Adrenal gland (tissue), 12 donors: ENCODE measurements around the gene ZNF385A. TPM values are rescaled to one million over a fixed set of nuclear protein-coding genes. Genes with fewer than 3 reads are reported as not detected.

Experiments
- DNase-seq, 7 donors: peaks; one replicate each; pipeline ENCODE4 v3.0.0-alpha.2; 2019 to 2020
- H3K27ac ChIP-seq, 5 donors: fragments of 200-600 bp; sonication (generic) in 4 of 5; 1 replicate in 3 of 5; 2 replicates in 2 of 5; pipeline versions ENCODE4 v1.5.1 to v1.8.0; 2016 to 2020; ENCODE audit warnings: mild to moderate bottlenecking in 1 of 5
- H3K27me3 ChIP-seq: fragments of 200-600 bp; 2 replicates; pipeline ENCODE4 v1.8.0; 2021
- H3K36me3 ChIP-seq, 2 donors: fragments of 200-600 bp; replicated peaks in 1 of 2; 1 replicate in 1 of 2; 2 replicates in 1 of 2; pipeline versions ENCODE4 v1.5.1 to v1.8.0; 2018 to 2022
- H3K4me1 ChIP-seq, 2 donors: fragments of 200-600 bp; replicated peaks in 1 of 2; 1 replicate in 1 of 2; 2 replicates in 1 of 2; pipeline versions ENCODE4 v1.5.1 to v1.8.0; 2018 to 2021
- H3K4me3 ChIP-seq, 4 donors: fragments of 200-600 bp; sonication (generic) in 3 of 4; one replicate each; pipeline ENCODE4 v1.5.1; 2016 to 2018
- H3K9me3 ChIP-seq, 3 donors: fragments of 200-600 bp; sonication (generic) in 1 of 3; replicated peaks in 1 of 3; 1 replicate in 2 of 3; 2 replicates in 1 of 3; pipeline versions ENCODE4 v1.5.1 to v1.8.0; 2016 to 2021
- POLR2A ChIP-seq, 2 donors: fragments of 450-650 bp; IDR thresholded peaks; one replicate each; pipeline ENCODE4 v1.6.1; 2017; ENCODE audit warnings: antibody characterized with exemption in 2 of 2, mild to moderate bottlenecking in 2 of 2, moderate library complexity in 1 of 2
- WGBS, 4 donors: extraction: QIAGEN DNeasy Blood & Tissue Kit in 2 of 4; methylation state at CpG; one replicate each; pipeline versions ENCODE4 v1.1.5 to v1.1.7; 2013 to 2017; 5-methylcytosine and 5-hydroxymethylcytosine counted together
- intact Hi-C, 2 donors: fragments of 100-400 bp; cut with DNase I; formaldehyde crosslinking; loops; one replicate each; pipeline versions ENCODE4 v1.14.1 to v1.15.0; 2022 to 2023
- polyA plus RNA-seq, 3 donors: library from polyadenylated mRNA; stranded (reverse); fragments of 200-250 nt in 2 of 3; fragments of 350-450 nt in 1 of 3; fragmentation: Illumina TruSeq in 1 of 3; extraction: RNeasy Lipid Tissue Mini Kit (QIAGEN cat#74804) in 1 of 3; gene quantifications; one replicate each; pipeline ENCODE4 v1.2.3, GENCODE V29; 2013 to 2014
- total RNA-seq, 9 donors: library from RNA; depleted of rRNA in 4 of 9; stranded (reverse); fragments of >200 nt in 4 of 9; fragments of 120-200 nt in 1 of 9; fragmentation: NEBNext Ultra II Directional in 1 of 9; extraction: Animal tissue kit (Norgen Biotek cat#: 25700) in 1 of 9; gene quantifications; one replicate each; pipeline versions ENCODE4 v1.1.0 to v1.2.4, GENCODE V29; 2013 to 2023
- TF ChIP-seq, protein P1 (sequence below), 6 experiments: fragments of 450-650 bp in 4 of 6; fragments of 200-600 bp in 2 of 6; sonication (generic) in 1 of 6; IDR thresholded peaks; 1 replicate in 5 of 6; 2 replicates in 1 of 6; pipeline versions ENCODE4 v1.5.1 to v1.8.0; 2016 to 2021; ENCODE audit warnings: antibody characterized with exemption in 6 of 6, mild to moderate bottlenecking in 2 of 6, moderate library complexity in 1 of 6
- donor health status: healthy with polysubstance abuse.
- donor health status: Bipolar disorder and iron deficiency.
- donor health status: DM: yes; HTN: yes; CAD: no.
- donor health status: DM: no; HTN: no; CAD: no.
- donor health status: DM: no; HTN: no; CAD: no.
- donor health status: DM: yes; HTN: yes; CAD: no.

Gene ZNF385A
- total and polyA plus RNA-seq, 12 donors = 0.94 to 38.2 (median 13.1) TPM

DNA sequence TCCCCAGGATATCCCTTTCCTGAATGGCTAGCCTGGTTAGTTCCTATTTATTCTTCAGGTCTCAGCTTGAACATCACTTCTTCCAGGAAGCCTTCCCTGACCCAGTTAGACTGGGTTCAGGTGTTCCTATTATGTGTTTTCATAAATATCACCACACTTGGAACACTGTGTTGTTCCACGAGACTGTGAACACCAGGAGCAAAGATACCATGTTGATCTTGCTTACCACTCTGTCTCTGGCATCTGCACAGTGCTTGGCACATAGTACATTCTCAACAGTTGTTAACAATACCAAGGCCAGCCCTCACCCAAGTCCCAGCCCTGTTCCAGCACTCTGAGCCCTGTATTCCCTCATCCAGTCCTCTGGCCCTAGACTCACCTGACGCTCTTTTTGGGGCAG, 13.7 kb upstream of the ZNF385A start:
- Histone ChIP-seq H3K27ac (no peak overlapping the region), H3K9me3 (no peaks in the 10 kb centered on the region), H3K27me3 (no peaks in the 10 kb centered on the region), H3K4me3 (no peak overlapping the region), H3K36me3 (peaks cover 0 to 87% of the 10 kb centered on the region in 2 donors), H3K4me1 (no peaks in the 10 kb centered on the region)
- 89 to 95% (median 94%) methylated on average over 2 of the region's 2 CpGs for WGBS, 4 donors
- no peak for DNase-seq
- TF ChIP-seq POLR2A (IDR thresholded peaks at IDR 0.05) = no peak
- TF ChIP-seq, protein P1, sequence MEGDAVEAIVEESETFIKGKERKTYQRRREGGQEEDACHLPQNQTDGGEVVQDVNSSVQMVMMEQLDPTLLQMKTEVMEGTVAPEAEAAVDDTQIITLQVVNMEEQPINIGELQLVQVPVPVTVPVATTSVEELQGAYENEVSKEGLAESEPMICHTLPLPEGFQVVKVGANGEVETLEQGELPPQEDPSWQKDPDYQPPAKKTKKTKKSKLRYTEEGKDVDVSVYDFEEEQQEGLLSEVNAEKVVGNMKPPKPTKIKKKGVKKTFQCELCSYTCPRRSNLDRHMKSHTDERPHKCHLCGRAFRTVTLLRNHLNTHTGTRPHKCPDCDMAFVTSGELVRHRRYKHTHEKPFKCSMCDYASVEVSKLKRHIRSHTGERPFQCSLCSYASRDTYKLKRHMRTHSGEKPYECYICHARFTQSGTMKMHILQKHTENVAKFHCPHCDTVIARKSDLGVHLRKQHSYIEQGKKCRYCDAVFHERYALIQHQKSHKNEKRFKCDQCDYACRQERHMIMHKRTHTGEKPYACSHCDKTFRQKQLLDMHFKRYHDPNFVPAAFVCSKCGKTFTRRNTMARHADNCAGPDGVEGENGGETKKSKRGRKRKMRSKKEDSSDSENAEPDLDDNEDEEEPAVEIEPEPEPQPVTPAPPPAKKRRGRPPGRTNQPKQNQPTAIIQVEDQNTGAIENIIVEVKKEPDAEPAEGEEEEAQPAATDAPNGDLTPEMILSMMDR (IDR thresholded peaks at IDR 0.05) = no peak
- intact Hi-C loops = loop anchor here in 1 of 2 donors (2.0 kb wide), 1 partner anchor 41 kb away; no protein-coding TSS in a partner anchor

DNA sequence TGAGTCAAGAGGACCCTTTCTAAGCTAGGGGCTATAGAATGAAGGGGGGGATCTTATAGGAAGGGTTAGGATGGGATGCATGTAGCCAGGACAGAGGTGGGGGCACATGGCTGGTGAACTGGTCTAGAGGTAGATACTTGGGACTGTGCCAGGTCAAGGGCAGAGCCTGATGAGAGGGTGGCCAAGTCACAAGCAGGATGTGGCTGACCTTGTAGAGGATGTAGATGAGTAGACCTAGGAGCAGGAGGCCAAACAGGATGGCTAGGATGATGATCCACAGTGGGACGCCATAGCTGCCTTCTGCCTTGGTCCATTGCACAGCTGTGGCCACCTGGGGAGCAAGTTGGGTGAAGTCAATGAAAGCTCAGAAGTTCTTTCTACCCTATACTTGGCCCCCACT, 12.6 kb upstream of the ZNF385A start:
- H3K27me3 ChIP-seq = no peaks in the 10 kb centered on the region
- H3K4me3 ChIP-seq = no peak overlapping the region
- no peaks in the 10 kb centered on the region for H3K4me1 ChIP-seq
- H3K36me3 ChIP-seq = peaks cover 0 to 77% of the 10 kb centered on the region in 2 donors
- 85 to 100% (median 88%) methylated on average over 1 of the region's 1 CpG for WGBS, 4 donors
- intact Hi-C loops = no loop called here
- TF ChIP-seq, protein P1 (IDR thresholded peaks at IDR 0.05) = no peak
- no peak for TF ChIP-seq POLR2A (IDR thresholded peaks at IDR 0.05)
- no peak overlapping the region for H3K27ac ChIP-seq
- H3K9me3 ChIP-seq = no peaks in the 10 kb centered on the region
- DNase-seq = no peak

DNA sequence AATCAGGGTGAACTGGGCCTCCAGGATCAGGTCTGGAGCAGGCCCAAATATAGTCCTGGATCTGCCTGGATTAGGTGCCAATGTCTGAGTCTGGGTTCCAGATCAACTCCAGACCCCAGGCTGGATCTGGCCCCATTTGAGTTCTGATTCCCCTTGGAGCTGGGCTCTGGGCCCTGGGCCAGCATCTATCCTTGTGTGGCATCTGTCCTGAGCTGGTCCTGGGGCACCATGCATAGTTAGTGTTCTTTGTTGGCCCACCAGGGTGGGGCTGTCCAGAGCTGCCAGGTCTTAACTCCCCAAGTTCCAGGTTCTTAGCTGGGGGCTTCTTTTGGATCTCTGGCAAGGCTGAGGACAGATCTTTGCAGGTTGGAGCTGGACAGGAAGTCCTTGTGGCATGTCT, 11.0 kb upstream of the ZNF385A start:
- intact Hi-C loops = no loop called here
- peaks cover 0 to 61% of the 10 kb centered on the region in 2 donors for H3K36me3 ChIP-seq
- H3K27me3 ChIP-seq = no peaks in the 10 kb centered on the region
- DNase-seq = no peak
- TF ChIP-seq, protein P1 (IDR thresholded peaks at IDR 0.05) = no peak
- TF ChIP-seq POLR2A (IDR thresholded peaks at IDR 0.05) = no peak
- no peaks in the 10 kb centered on the region for H3K4me1 ChIP-seq
- H3K27ac ChIP-seq = no peak overlapping the region
- H3K4me3 ChIP-seq = no peak overlapping the region
- no peaks in the 10 kb centered on the region for H3K9me3 ChIP-seq

DNA sequence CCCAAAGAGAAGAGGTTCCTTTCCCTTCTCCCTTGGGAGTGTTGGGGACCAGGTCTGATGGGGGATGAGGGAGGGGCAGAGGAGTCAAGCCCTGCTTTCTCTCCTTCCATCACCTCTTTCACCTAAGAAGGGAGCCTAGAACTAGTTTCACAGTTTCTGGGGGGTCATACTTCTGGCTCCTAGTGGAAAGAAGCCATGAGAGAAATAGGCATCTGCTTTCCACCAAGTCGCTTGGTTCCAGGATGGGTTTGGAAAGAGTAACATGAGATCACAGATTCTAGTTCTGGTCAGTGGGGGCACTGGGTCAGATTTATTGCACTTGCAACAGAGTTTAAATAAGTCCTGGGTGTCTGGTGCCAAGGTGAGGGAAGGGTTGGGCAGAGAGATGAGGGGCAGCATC, 10.5 kb upstream of the ZNF385A start:
- no peak for TF ChIP-seq POLR2A (IDR thresholded peaks at IDR 0.05)
- TF ChIP-seq, protein P1 (IDR thresholded peaks at IDR 0.05) = no peak
- DNase-seq = no peak
- 81 to 100% (median 100%) methylated on average over 1 of the region's 1 CpG for WGBS, 4 donors
- Histone ChIP-seq H3K4me3 (no peak overlapping the region), H3K27ac (no peak overlapping the region), H3K36me3 (peaks cover 0 to 55% of the 10 kb centered on the region in 2 donors), H3K9me3 (no peaks in the 10 kb centered on the region), H3K4me1 (no peaks in the 10 kb centered on the region), H3K27me3 (no peaks in the 10 kb centered on the region)
- intact Hi-C loops = no loop called here
